Hematopoietic multipotent progenitor cell treated with erythropoietin and hydrocortisone succinate and interleukin-3 and kit ligand, for 17 days (in vitro differentiated cells): ENCODE data around the gene TUBGCP2.
"Not testable (repeated sequence)": the region's sequence is repeated elsewhere in the genome, so short reads cannot be mapped to it uniquely, and the experiment has no call there.

Experiments
- DNase-seq: peaks from one replicate; pipeline ENCODE4 v3.0.0-alpha.2; 2015; ENCODE audit warnings: low spot score

Gene TUBGCP2

GRCh38 chr10:133324857-133325260, 16.2 kb upstream of the TUBGCP2 start:
- DNase-seq, result no peak

GRCh38 chr10:133324198-133324792, 15.6 kb upstream of the TUBGCP2 start:
- DNase-seq, result peak; percentile 46

- DNase-seq, result not testable (repeated sequence)
These were observed 13.5 kb upstream of the TUBGCP2 start for GRCh38 chr10:133322064-133322709.

- DNase-seq, result not testable (repeated sequence)
These were observed 12.3 kb upstream of the TUBGCP2 start for GRCh38 chr10:133320852-133321422.

GRCh38 chr10:133318494-133319127, 9.9 kb upstream of the TUBGCP2 start:
- peak; percentile 41 for DNase-seq

GRCh38 chr10:133316732-133317131, 8.1 kb upstream of the TUBGCP2 start:
- no peak for DNase-seq

GRCh38 chr10:133316266-133316665, 7.6 kb upstream of the TUBGCP2 start:
- no peak for DNase-seq

GRCh38 chr10:133315847-133316246, 7.2 kb upstream of the TUBGCP2 start:
- DNase-seq, result no peak

GRCh38 chr10:133314911-133315310, 6.2 kb upstream of the TUBGCP2 start:
- DNase-seq, result no peak

- DNase-seq, result no peak
These were observed 4.5 kb upstream of the TUBGCP2 start for GRCh38 chr10:133313192-133313591.

GRCh38 chr10:133312769-133313145, 4.1 kb upstream of the TUBGCP2 start:
- no peak for DNase-seq

GRCh38 chr10:133312016-133312768, 3.5 kb upstream of the TUBGCP2 start:
- no peak for DNase-seq

- no peak for DNase-seq
These were observed 2.9 kb upstream of the TUBGCP2 start for GRCh38 chr10:133311570-133311969.

GRCh38 chr10:133310789-133311188, 2.1 kb upstream of the TUBGCP2 start:
- DNase-seq, result no peak

- DNase-seq, result no peak
These were observed 1.7 kb upstream of the TUBGCP2 start for GRCh38 chr10:133310399-133310755.

- DNase-seq, result no peak
These were observed 1.2 kb upstream of the TUBGCP2 start for GRCh38 chr10:133309720-133310398.

GRCh38 chr10:133309100-133309719, 538 bp upstream of the TUBGCP2 start:
- DNase-seq, result peak; percentile 92

- peak; percentile 87 for DNase-seq
These were observed 774 bp downstream of the TUBGCP2 start for GRCh38 chr10:133307776-133308420.

GRCh38 chr10:133306941-133307379, 1.7 kb downstream of the TUBGCP2 start:
- no peak for DNase-seq

- DNase-seq, result no peak
These were observed 2.6 kb downstream of the TUBGCP2 start for GRCh38 chr10:133306097-133306476.

GRCh38 chr10:133303206-133303605, 5.5 kb downstream of the TUBGCP2 start:
- no peak for DNase-seq
